Osteocyte (in vitro differentiated cells): ENCODE data around the gene CSH2. TPM values are rescaled to one million over a fixed set of nuclear protein-coding genes. Genes with fewer than 3 reads are reported as not detected.

Source experiments
- DNase-seq: peaks from one replicate; pipeline ENCODE4 v3.0.0; 2021; ENCODE audit warnings: mixed read lengths; ENCODE audit not compliant: unreplicated experiment; ENCODE audit errors: extremely low spot score
- H3K27ac Mint-ChIP-seq: one replicate; pipeline ENCODE4 v1.8.0; 2021; ENCODE audit warnings: mild to moderate bottlenecking, mixed read lengths; ENCODE audit not compliant: unreplicated experiment
- H3K27me3 Mint-ChIP-seq: one replicate; pipeline ENCODE4 v1.8.0; 2021; ENCODE audit warnings: mixed read lengths; ENCODE audit not compliant: unreplicated experiment
- H3K36me3 Mint-ChIP-seq: one replicate; pipeline ENCODE4 v1.8.0; 2021; ENCODE audit warnings: mixed read lengths; ENCODE audit not compliant: unreplicated experiment
- H3K4me1 Mint-ChIP-seq: one replicate; pipeline ENCODE4 v1.8.0; 2021; ENCODE audit warnings: mixed read lengths; ENCODE audit not compliant: unreplicated experiment
- H3K4me3 Mint-ChIP-seq: one replicate; pipeline ENCODE4 v1.8.0; 2021; ENCODE audit warnings: mild to moderate bottlenecking, moderate library complexity, mixed read lengths; ENCODE audit not compliant: unreplicated experiment
- H3K9me3 Mint-ChIP-seq: one replicate; pipeline ENCODE4 v1.8.0; 2021; ENCODE audit warnings: mixed read lengths; ENCODE audit not compliant: unreplicated experiment
- total RNA-seq: library from RNA; stranded (reverse); gene quantifications from 2 replicates; pipeline ENCODE4 v1.2.1, GENCODE V29; 2021
- TF ChIP-seq, protein P1 (sequence below): fragments of 200-600 bp; sonication (generic); IDR thresholded peaks from 2 replicates; pipeline ENCODE4 v1.5.0; 2021; ENCODE audit warnings: antibody characterized with exemption, mild to moderate bottlenecking, moderate library complexity

The CSH2 gene
- total RNA-seq, 1 donor from 2014 or later, result not detected

DNA sequence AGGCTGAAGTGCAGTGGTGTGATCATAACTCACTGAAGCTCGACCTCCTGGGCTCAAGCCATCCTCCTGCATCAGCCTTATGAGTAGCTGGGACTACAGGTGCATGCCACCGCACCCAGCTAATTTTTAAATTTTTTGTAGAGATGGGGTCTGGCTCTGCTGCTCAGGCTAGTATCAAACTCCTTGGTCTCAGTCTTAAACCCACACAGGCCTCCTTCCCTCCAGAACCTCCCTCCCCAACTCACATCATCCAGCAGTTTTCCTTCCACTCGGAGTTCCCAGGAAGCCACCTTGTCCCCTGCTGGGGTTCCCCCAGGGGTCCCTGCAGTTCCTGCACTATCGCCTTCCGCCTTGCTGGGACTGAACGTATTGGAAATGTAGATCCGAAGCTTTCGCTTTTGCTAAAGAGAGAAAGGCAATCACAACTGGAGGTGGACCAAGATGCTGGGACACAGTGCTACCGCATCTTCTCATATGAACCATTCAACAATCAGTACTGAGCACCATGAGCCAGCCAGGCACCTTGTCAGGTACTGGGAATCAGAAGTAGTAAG is 38.2 kb downstream of the CSH2 start:
- TF ChIP-seq, protein P1, sequence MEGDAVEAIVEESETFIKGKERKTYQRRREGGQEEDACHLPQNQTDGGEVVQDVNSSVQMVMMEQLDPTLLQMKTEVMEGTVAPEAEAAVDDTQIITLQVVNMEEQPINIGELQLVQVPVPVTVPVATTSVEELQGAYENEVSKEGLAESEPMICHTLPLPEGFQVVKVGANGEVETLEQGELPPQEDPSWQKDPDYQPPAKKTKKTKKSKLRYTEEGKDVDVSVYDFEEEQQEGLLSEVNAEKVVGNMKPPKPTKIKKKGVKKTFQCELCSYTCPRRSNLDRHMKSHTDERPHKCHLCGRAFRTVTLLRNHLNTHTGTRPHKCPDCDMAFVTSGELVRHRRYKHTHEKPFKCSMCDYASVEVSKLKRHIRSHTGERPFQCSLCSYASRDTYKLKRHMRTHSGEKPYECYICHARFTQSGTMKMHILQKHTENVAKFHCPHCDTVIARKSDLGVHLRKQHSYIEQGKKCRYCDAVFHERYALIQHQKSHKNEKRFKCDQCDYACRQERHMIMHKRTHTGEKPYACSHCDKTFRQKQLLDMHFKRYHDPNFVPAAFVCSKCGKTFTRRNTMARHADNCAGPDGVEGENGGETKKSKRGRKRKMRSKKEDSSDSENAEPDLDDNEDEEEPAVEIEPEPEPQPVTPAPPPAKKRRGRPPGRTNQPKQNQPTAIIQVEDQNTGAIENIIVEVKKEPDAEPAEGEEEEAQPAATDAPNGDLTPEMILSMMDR, result no peak
- H3K9me3 Mint-ChIP-seq, result no peaks in the 10 kb centered on the region
- H3K4me1 Mint-ChIP-seq, result peaks cover 16% of the 10 kb centered on the region
- H3K27ac Mint-ChIP-seq, result peak overlapping the region; percentile 62
- no peaks in the 10 kb centered on the region for H3K27me3 Mint-ChIP-seq
- no peak for DNase-seq
- H3K4me3 Mint-ChIP-seq, result no peak overlapping the region
- H3K36me3 Mint-ChIP-seq, result peaks cover 45% of the 10 kb centered on the region

- Mint-ChIP-seq H3K36me3 (peaks cover 49% of the 10 kb centered on the region), H3K9me3 (no peaks in the 10 kb centered on the region), H3K27ac (peak overlapping the region; percentile 62), H3K27me3 (no peaks in the 10 kb centered on the region), H3K4me1 (peaks cover 15% of the 10 kb centered on the region), H3K4me3 (no peak overlapping the region)
- DNase-seq, result no peak
- TF ChIP-seq, protein P1, result peak; percentile 65
These were observed 38.9 kb downstream of the CSH2 start for GRCh38 chr17:63834431-63835166.

DNA sequence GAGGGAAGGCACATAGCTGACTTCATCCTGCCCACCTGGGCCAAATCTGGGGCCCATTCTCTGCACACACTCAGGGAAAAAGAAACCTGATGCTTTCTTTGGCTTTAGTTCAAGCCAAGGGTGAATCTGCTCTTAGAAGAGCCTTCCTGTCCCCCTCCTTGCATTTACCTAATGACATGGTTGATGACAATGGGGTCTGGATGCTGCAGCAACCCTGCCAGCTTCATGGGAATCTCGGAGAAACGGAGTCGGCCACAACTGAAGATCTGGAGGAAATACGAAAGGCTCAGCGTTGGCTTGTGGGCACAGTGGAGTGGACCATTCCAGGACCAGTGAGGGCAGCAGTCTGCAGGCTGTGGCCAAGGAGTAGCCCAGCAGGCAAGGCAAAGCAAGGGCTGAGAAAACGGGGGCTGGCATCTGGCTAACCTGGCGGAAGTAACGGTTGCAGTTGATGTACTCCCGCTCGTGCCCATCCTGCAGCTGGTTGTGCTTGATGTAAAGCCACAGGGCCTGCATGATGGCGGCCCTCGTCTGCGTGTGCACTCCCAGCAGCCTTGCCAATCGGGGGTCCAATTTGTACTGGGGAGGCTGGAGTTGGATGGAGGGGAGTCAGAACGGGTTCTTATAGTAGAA is 39.6 kb downstream of the CSH2 start:
- H3K27ac Mint-ChIP-seq, result no peak overlapping the region

DNA sequence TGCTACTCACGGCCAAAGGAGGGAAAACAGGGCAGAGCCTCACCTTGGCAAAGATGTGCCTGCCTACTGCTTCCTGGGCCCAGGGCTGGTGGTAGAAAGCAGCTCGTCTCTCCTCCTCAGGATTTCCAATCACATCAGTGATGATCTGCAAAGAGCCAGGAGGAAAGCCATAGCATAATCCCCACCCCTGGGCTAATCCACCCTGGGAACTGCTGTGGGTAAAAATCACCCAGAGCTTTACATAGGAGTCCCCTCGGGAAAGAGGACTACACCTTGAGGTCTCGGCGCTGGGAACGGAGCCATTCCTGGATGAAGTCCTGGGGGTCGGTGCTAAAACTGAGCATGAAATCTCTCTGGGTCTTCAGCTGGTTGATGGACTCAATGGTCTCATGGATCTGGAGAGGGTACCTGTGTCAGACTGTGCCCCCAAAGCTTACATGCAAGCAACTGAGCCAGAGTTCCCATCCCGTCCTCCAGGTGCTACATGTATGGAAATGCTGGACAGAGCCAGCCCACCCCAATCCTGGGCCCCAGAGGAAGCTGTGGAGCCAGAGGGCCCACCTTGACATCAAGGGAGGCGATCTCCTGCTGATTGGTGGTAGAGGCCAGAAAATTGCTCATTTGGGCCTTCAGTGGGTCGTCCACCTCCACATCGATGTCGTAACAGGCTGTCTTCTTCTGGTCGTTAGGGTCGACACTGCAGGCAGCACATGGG is 40.3 kb downstream of the CSH2 start:
- peaks cover 53% of the 10 kb centered on the region for H3K36me3 Mint-ChIP-seq
- no peaks in the 10 kb centered on the region for H3K9me3 Mint-ChIP-seq
- TF ChIP-seq, protein P1, result no peak
- no peaks in the 10 kb centered on the region for H3K27me3 Mint-ChIP-seq
- H3K4me3 Mint-ChIP-seq, result no peak overlapping the region
- no peak overlapping the region for H3K27ac Mint-ChIP-seq
- no peak for DNase-seq
- peaks cover 13% of the 10 kb centered on the region for H3K4me1 Mint-ChIP-seq

More for the DNA sequence above, 39.6 kb downstream of the CSH2 start:
- TF ChIP-seq, protein P1, result no peak
- DNase-seq, result no peak
- peaks cover 14% of the 10 kb centered on the region for H3K4me1 Mint-ChIP-seq
- no peak overlapping the region for H3K4me3 Mint-ChIP-seq
- no peaks in the 10 kb centered on the region for H3K9me3 Mint-ChIP-seq
- peaks cover 53% of the 10 kb centered on the region for H3K36me3 Mint-ChIP-seq
- no peaks in the 10 kb centered on the region for H3K27me3 Mint-ChIP-seq
